IMR-90 (cell line): ENCODE results near the gene DMD. TPM values are rescaled to one million over a fixed set of nuclear protein-coding genes. Genes with fewer than 3 reads are reported as not detected.

Experiments used
- ATAC-seq: fragments of 200-7000 bp; cut with Tn5 transposase; 2 replicates; pipeline ENCODE4 v1.9.1; 2020; ENCODE audit warnings: low read depth, mild to moderate bottlenecking, moderate library complexity
- BruUV-seq: library from RNA; stranded (reverse); fragments of 400-500 nt; replicated peaks from 2 replicates; lab custom pipeline; 2021; lab: Mats Ljungman, UMichigan
- CTCF ChIA-PET: fragments of 300-600 bp; formaldehyde crosslinking; extraction: SDS; loops from one replicate; lab custom pipeline; 2021; ENCODE audit warnings: antibody characterized with exemption; lab: Yijun Ruan, JAX
- POLR2A ChIA-PET: fragments of 300-600 bp; sonication (Branson Sonifier 250); formaldehyde crosslinking; loops from one replicate; lab custom pipeline; 2022; ENCODE audit warnings: antibody characterized with exemption; ENCODE audit not compliant: unreplicated experiment; lab: Charles Lee
- DNase-seq: peaks from one replicate; pipeline ENCODE4 v3.0.0; 2013
- H2AFZ ChIP-seq: replicated peaks from 2 replicates; pipeline ENCODE3; 2013; ENCODE audit warnings: low read length, mild to moderate bottlenecking; ENCODE audit not compliant: poor library complexity
- H2AK5ac ChIP-seq: 2 replicates; pipeline ENCODE4 v1.6.1; 2013; ENCODE audit warnings: low read depth, low read length, inconsistent platforms
- H2AK9ac ChIP-seq: replicated peaks from 2 replicates; pipeline ENCODE3; 2013; ENCODE audit warnings: mild to moderate bottlenecking, low read depth, low read length, moderate library complexity; ENCODE audit not compliant: poor library complexity
- H2BK120ac ChIP-seq: 2 replicates; pipeline ENCODE4 v1.6.1; 2013; ENCODE audit warnings: low read depth, low read length, inconsistent platforms
- H2BK15ac ChIP-seq: 3 replicates; pipeline ENCODE4 v1.6.1; 2013; ENCODE audit warnings: low read depth, low read length, inconsistent platforms
- H2BK20ac ChIP-seq: 2 replicates; pipeline ENCODE4 v1.6.1; 2013; ENCODE audit warnings: low read depth, mild to moderate bottlenecking, inconsistent platforms, low read length, moderate library complexity
- H2BK5ac ChIP-seq: 2 replicates; pipeline ENCODE4 v1.6.1; 2013; ENCODE audit warnings: mild to moderate bottlenecking, low read depth, low read length, inconsistent platforms; ENCODE audit not compliant: poor library complexity, severe bottlenecking
- H3K14ac ChIP-seq: replicated peaks from 2 replicates; pipeline ENCODE4 v1.6.1; 2013; ENCODE audit warnings: low read depth, low read length, inconsistent platforms
- H3K18ac ChIP-seq: 2 replicates; pipeline ENCODE4 v1.6.1; 2013; ENCODE audit warnings: low read depth, low read length, control low read depth
- H3K23ac ChIP-seq: 2 replicates; pipeline ENCODE4 v1.6.1; 2013; ENCODE audit warnings: low read depth, low read length, inconsistent platforms
- H3K27ac ChIP-seq: 2 replicates; pipeline ENCODE4 v1.5.1; 2013; ENCODE audit warnings: mild to moderate bottlenecking, control low read depth, low read length; ENCODE audit not compliant: insufficient read depth
- H3K27me3 ChIP-seq: 2 replicates; pipeline ENCODE4 v1.6.1; 2013; ENCODE audit warnings: low read length; ENCODE audit not compliant: control insufficient read depth, insufficient read depth
- H3K36me3 ChIP-seq: 2 replicates; pipeline ENCODE4 v1.6.1; 2013; ENCODE audit warnings: low read length, mixed read lengths; ENCODE audit not compliant: control insufficient read depth, insufficient read depth
- H3K4ac ChIP-seq: 2 replicates; pipeline ENCODE4 v1.6.1; 2013; ENCODE audit warnings: low read depth, low read length, inconsistent platforms
- H3K4me1 ChIP-seq: 2 replicates; pipeline ENCODE4 v1.6.1; 2013; ENCODE audit warnings: low read length, mixed read lengths; ENCODE audit not compliant: control insufficient read depth, insufficient read depth
- H3K4me2 ChIP-seq: 2 replicates; pipeline ENCODE4 v1.6.1; 2013; ENCODE audit warnings: low read depth, mild to moderate bottlenecking, control low read depth, low read length, moderate library complexity
- H3K4me3 ChIP-seq: 2 replicates; pipeline ENCODE4 v1.5.1; 2013; ENCODE audit warnings: low read depth, mild to moderate bottlenecking, control low read depth, low read length, moderate library complexity; ENCODE audit not compliant: insufficient read depth
- H3K56ac ChIP-seq: 2 replicates; pipeline ENCODE4 v1.6.1; 2013; ENCODE audit warnings: low read length, inconsistent platforms; ENCODE audit not compliant: insufficient read depth; ENCODE audit errors: extremely low read depth
- H3K79me1 ChIP-seq, 2 experiments: 2 replicates each; pipeline ENCODE4 v1.6.1; 2013; ENCODE audit warnings: low read length in 2 of 2, inconsistent platforms in 1 of 2, low read depth in 1 of 2
- H3K9ac ChIP-seq: 2 replicates; pipeline ENCODE4 v1.6.1; 2013; ENCODE audit warnings: low read depth, low read length, control low read depth
- H3K9me1 ChIP-seq: 2 replicates; pipeline ENCODE4 v1.6.1; 2013; ENCODE audit warnings: low read length, inconsistent platforms; ENCODE audit not compliant: insufficient read depth
- H3K9me3 ChIP-seq: 2 replicates; pipeline ENCODE4 v1.6.1; 2013; ENCODE audit warnings: low read length; ENCODE audit not compliant: control insufficient read depth, insufficient read depth
- H4K20me1 ChIP-seq: 2 replicates; pipeline ENCODE4 v1.6.1; 2013; ENCODE audit warnings: low read length, inconsistent platforms; ENCODE audit not compliant: insufficient read depth
- H4K5ac ChIP-seq: 2 replicates; pipeline ENCODE4 v1.6.1; 2013; ENCODE audit warnings: mild to moderate bottlenecking, low read depth, low read length, control low read depth
- H4K8ac ChIP-seq, 2 experiments: 2 replicates each; pipeline ENCODE4 v1.6.1; 2013; ENCODE audit warnings: low read depth in 2 of 2, low read length in 2 of 2, control low read depth in 1 of 2, inconsistent platforms in 1 of 2
- H4K91ac ChIP-seq: 2 replicates; pipeline ENCODE4 v1.6.1; 2013; ENCODE audit warnings: low read depth, low read length, inconsistent platforms; ENCODE audit not compliant: insufficient read depth
- BHLHE40 ChIP-seq: fragments of 150-350 bp; IDR thresholded peaks from 2 replicates; pipeline ENCODE4 v1.6.1; 2016; ENCODE audit warnings: mild to moderate bottlenecking, low read depth, low read length
- CEBPB ChIP-seq: IDR thresholded peaks from 2 replicates; pipeline ENCODE4 v1.6.1; 2012; ENCODE audit warnings: low read depth, low read length, improper control_type of control experiment
- CHD1 ChIP-seq: IDR thresholded peaks from 2 replicates; pipeline ENCODE4 v1.6.1; 2012; ENCODE audit warnings: low read depth, low read length, improper control_type of control experiment
- FOS ChIP-seq: fragments of 150-350 bp; IDR thresholded peaks from 2 replicates; pipeline ENCODE4 v1.6.1; 2016; ENCODE audit warnings: low read depth, low read length
- MAFK ChIP-seq: IDR thresholded peaks from 2 replicates; pipeline ENCODE4 v1.6.1; 2012; ENCODE audit warnings: low read depth, low read length, improper control_type of control experiment
- NFE2L2 ChIP-seq: fragments of 150-350 bp; IDR thresholded peaks from 2 replicates; pipeline ENCODE4 v1.6.1; 2016; ENCODE audit warnings: low read depth, mild to moderate bottlenecking, low read length
- POLR2A ChIP-seq: IDR thresholded peaks from 2 replicates; pipeline ENCODE4 v1.6.1; 2012; ENCODE audit warnings: mild to moderate bottlenecking, low read depth, low read length
- RFX5 ChIP-seq: IDR thresholded peaks from 2 replicates; pipeline ENCODE4 v1.8.0; 2012; ENCODE audit warnings: low read depth, mild to moderate bottlenecking, low read length, moderate library complexity
- SMC3 ChIP-seq: fragments of 150-350 bp; IDR thresholded peaks from 2 replicates; pipeline ENCODE4 v1.6.1; 2016; ENCODE audit warnings: low read depth, mild to moderate bottlenecking, antibody characterized with exemption, low read length, moderate library complexity
- dilution Hi-C: fragments of 300-500 bp; cut with HindIII; formaldehyde crosslinking; loops from one replicate; pipeline ENCODE4 v1.14.3; 2018; ENCODE audit warnings: low sequenced_read_pairs; ENCODE audit not compliant: unreplicated experiment
- in situ Hi-C: fragments of 300-500 bp; cut with MboI; formaldehyde crosslinking; loops from 3 replicates; pipeline ENCODE4 v1.14.3; 2019; ENCODE audit warnings: low sequenced_read_pairs, inconsistent platforms, mixed read lengths
- intact Hi-C: fragments of 100-400 bp; cut with micrococcal nuclease; formaldehyde crosslinking; loops from 2 replicates; pipeline ENCODE4 v1.10.0; 2022
- polyA plus RNA-seq, 3 experiments: library from polyadenylated mRNA; depleted of rRNA; stranded (reverse); fragments of >200 nt; gene quantifications; 2 replicates each; pipeline ENCODE4 v1.2.3, GENCODE V29; 2012; ENCODE audit warnings: low replicate concordance in 1 of 3
- total RNA-seq: library from RNA; depleted of rRNA; stranded (reverse); fragments of >200 nt; gene quantifications from 2 replicates; pipeline ENCODE4 v1.2.3, GENCODE V29; 2012
- TF ChIP-seq, protein P1 (sequence below): fragments of 150-350 bp; IDR thresholded peaks from 2 replicates; pipeline ENCODE4 v1.6.1; 2017; ENCODE audit warnings: mild to moderate bottlenecking, antibody characterized with exemption, low read length, low read depth

DMD gene
- total and polyA plus RNA-seq, 2 of the 4 experiments (the other 2 are of a cell fraction) = 6.6 to 11.8 TPM

DNA sequence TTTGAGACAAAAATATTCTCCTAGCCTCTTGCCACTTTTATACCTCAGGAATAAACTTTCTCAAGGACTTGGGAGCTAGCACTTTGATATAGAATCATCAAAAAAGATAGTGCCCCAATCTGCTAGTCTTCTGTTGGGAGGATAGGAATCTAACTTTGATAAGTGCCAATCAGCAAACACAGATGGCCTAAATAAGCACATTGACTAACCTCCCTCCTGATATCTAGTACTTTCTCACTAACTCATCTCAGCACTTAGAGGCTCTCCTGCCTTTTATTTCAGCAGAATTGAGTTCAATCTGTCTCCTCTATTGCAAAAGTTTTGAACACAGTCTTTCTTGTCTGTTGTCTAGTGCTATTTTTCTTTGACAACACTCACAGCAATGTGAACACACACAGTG is 1341.1 kb downstream of the DMD start:
- Histone ChIP-seq H3K9me1 (no peaks in the 10 kb centered on the region), H3K9me3 (peaks cover 1% of the 10 kb centered on the region; the same call in 1 of the 2 replicates), H3K4me1 (no peaks in the 10 kb centered on the region), H2BK20ac (no peak overlapping the region), H4K8ac (no peak overlapping the region), H2BK15ac (no peak overlapping the region), H3K18ac (no peak overlapping the region), H3K9ac (no peak overlapping the region), H3K27ac (no peak overlapping the region), H2BK5ac (no peak overlapping the region), H2AFZ (no peak overlapping the region), H3K79me1 (no peaks in the 10 kb centered on the region), H3K14ac (no peak overlapping the region), H3K27me3 (no peaks in the 10 kb centered on the region), H3K36me3 (no peaks in the 10 kb centered on the region), H2AK5ac (no peak overlapping the region), H4K20me1 (no peaks in the 10 kb centered on the region), H3K4me2 (no peak overlapping the region), H4K91ac (no peak overlapping the region), H2BK120ac (no peak overlapping the region), H3K4me3 (no peak overlapping the region), H3K56ac (no peak overlapping the region), H3K4ac (no peak overlapping the region), H3K23ac (no peak overlapping the region), H4K5ac (no peak overlapping the region), H2AK9ac (no peak overlapping the region)
- TF ChIP-seq NFE2L2 = no peak
- no peak for TF ChIP-seq MAFK
- TF ChIP-seq BHLHE40 = no peak
- TF ChIP-seq CEBPB = no peak
- TF ChIP-seq, protein P1, sequence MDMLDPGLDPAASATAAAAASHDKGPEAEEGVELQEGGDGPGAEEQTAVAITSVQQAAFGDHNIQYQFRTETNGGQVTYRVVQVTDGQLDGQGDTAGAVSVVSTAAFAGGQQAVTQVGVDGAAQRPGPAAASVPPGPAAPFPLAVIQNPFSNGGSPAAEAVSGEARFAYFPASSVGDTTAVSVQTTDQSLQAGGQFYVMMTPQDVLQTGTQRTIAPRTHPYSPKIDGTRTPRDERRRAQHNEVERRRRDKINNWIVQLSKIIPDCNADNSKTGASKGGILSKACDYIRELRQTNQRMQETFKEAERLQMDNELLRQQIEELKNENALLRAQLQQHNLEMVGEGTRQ = no peak
- TF ChIP-seq FOS = no peak
- TF ChIP-seq RFX5 = no peak
- TF ChIP-seq CHD1 = no peak
- no peak for TF ChIP-seq POLR2A
- no peak for TF ChIP-seq SMC3
- in situ Hi-C loops = no loop called here
- dilution Hi-C loops = no loop called here
- BruUV-seq = no TSS peak
- POLR2A ChIA-PET = no interaction called here
- DNase-seq (no peak), ATAC-seq (no peak)
- CTCF ChIA-PET = no interaction called here
- intact Hi-C loops = no loop called here
